Caco-2 (cell line): ENCODE results near the gene TAF6. TPM values are rescaled to one million over a fixed set of nuclear protein-coding genes. Genes with fewer than 3 reads are reported as not detected.
"Not testable (repeated sequence)": the region's sequence is repeated elsewhere in the genome, so short reads cannot be mapped to it uniquely, and the experiment has no call there.

Experiments used
- BruUV-seq: library from RNA; stranded (reverse); fragments of 400-500 nt; replicated peaks from 2 replicates; lab custom pipeline; 2021; lab: Mats Ljungman, UMichigan
- CTCF ChIA-PET: fragments of 300-600 bp; sonication (Branson Sonifier 250); formaldehyde crosslinking; loops from one replicate; lab custom pipeline; 2022; ENCODE audit warnings: antibody characterized with exemption; lab: Charles Lee
- POLR2A ChIA-PET: fragments of 300-600 bp; sonication (Branson Sonifier 250); formaldehyde crosslinking; loops from one replicate; lab custom pipeline; 2022; ENCODE audit warnings: antibody characterized with exemption; lab: Charles Lee
- DNase-seq, 2 experiments: peaks; one replicate each; pipeline versions ENCODE4 v3.0.0 to v3.0.0-alpha.2; 2020 to 2022
- H3K27me3 ChIP-seq: replicated peaks from 2 replicates; pipeline ENCODE4 v1.6.0; 2011; ENCODE audit warnings: low read length; ENCODE audit not compliant: control insufficient read depth, insufficient read depth
- H3K36me3 ChIP-seq: 2 replicates; pipeline ENCODE4 v1.5.1; 2011; ENCODE audit warnings: low read length; ENCODE audit not compliant: control insufficient read depth, insufficient read depth
- H3K4me1 ChIP-seq: fragments of 250-450 bp; sonication (Bioruptor Pico); 2 replicates; pipeline ENCODE4 v1.5.1; 2020; ENCODE audit warnings: mild to moderate bottlenecking
- H3K4me3 ChIP-seq: 2 replicates; pipeline ENCODE4 v1.5.1; 2011; ENCODE audit warnings: low read depth, mild to moderate bottlenecking, control low read depth, low read length
- H3K9me3 ChIP-seq: fragments of 250-450 bp; sonication (Bioruptor Pico); 2 replicates; pipeline ENCODE4 v1.5.1; 2020; ENCODE audit warnings: mild to moderate bottlenecking, moderate library complexity
- H3K27ac Mint-ChIP-seq: one replicate; pipeline ENCODE4 v1.8.0; 2022; ENCODE audit warnings: mixed read lengths; ENCODE audit not compliant: unreplicated experiment
- H3K27me3 Mint-ChIP-seq: one replicate; pipeline ENCODE4 v1.8.0; 2022; ENCODE audit warnings: mixed read lengths; ENCODE audit not compliant: insufficient read depth, unreplicated experiment
- H3K36me3 Mint-ChIP-seq: one replicate; pipeline ENCODE4 v1.8.0; 2022; ENCODE audit warnings: mild to moderate bottlenecking, mixed read lengths; ENCODE audit not compliant: insufficient read depth, unreplicated experiment
- H3K4me1 Mint-ChIP-seq: one replicate; pipeline ENCODE4 v1.8.0; 2022; ENCODE audit warnings: low read depth, mixed read lengths; ENCODE audit not compliant: unreplicated experiment
- H3K4me3 Mint-ChIP-seq: one replicate; pipeline ENCODE4 v1.8.0; 2022; ENCODE audit warnings: mild to moderate bottlenecking, moderate library complexity, mixed read lengths; ENCODE audit not compliant: unreplicated experiment
- H3K9me3 Mint-ChIP-seq: one replicate; pipeline ENCODE4 v1.8.0; 2022; ENCODE audit warnings: mixed read lengths; ENCODE audit not compliant: unreplicated experiment
- intact Hi-C: fragments of 100-400 bp; cut with micrococcal nuclease; formaldehyde crosslinking; loops from one replicate; pipeline ENCODE4 v1.10.0; 2022; ENCODE audit not compliant: unreplicated experiment
- total RNA-seq: library from RNA; stranded (reverse); gene quantifications from 2 replicates; pipeline ENCODE4 v1.2.3, GENCODE V29; 2022
- TF ChIP-seq, protein P1 (sequence below), 2 experiments: fragments of 200-600 bp in 1 of 2; IDR thresholded peaks; 1 replicate in 1 of 2; 2 replicates in 1 of 2; pipeline versions ENCODE4 v1.5.1 to v1.8.0; 2011 to 2022; ENCODE audit warnings: antibody characterized with exemption in 1 of 2, control low read depth in 1 of 2, inconsistent platforms in 1 of 2, low read depth in 1 of 2, low read length in 1 of 2, mild to moderate bottlenecking in 1 of 2, moderate library complexity in 1 of 2; ENCODE audit not compliant: insufficient read depth in 1 of 2, severe bottlenecking in 1 of 2, unreplicated experiment in 1 of 2

TAF6 gene
- total RNA-seq, 1 experiment from 2014 or later: 81.2 TPM

DNA sequence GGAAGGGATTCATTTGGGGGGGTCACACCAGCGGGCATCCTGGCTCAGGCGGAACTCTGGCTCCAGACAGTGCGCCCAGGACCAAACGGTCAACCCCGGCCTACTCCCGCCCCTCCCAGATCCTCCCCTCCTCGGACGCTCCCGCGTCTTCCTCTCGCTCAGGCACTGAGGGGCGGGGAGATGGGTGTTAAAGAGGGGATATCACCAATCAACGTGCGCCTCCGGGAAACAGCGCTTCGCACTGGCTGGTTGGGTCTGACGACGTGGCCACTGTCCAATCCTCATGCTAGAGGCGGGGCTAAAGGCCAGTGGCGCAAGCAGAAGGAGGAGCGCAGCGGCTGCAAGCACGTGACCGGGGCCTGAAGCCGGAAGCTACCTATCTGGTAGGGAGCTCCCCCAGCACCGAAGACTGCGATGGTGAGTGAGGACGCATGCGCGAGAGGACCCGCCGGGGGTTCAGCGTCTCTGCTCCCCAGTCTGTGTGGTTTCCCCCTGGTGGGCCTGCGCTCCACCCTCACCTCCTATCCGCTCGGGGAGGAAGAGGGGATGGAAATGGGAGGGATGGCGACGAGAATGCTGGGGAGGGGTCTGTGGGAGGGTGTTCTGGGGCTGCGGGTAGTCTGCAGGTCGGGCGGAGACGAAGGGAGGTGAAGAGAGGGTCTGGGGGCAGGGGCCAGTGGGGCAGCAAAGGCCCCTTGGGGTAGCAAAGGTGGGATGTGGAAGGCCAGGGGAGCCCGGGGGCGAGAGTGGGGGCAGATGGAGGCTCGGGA is 29.6 kb upstream of the TAF6 start, which contains the start of gene LAMTOR4:
LAMTOR4 (plus strand) TSS at position 360 of the 770 bp plus-strand sequence; CDS start at position 415, 55 bp downstream.
- Histone ChIP-seq H3K27me3 (no peaks in the 10 kb centered on the region), H3K36me3 (no peaks in the 10 kb centered on the region), H3K4me1 (peaks cover 3% of the 10 kb centered on the region), H3K9me3 (no peaks in the 10 kb centered on the region), H3K4me3 (peak within 1 kb of the TSS; percentile 71)
- H3K27ac Mint-ChIP-seq: peak within 1 kb of the TSS; percentile 77
- BruUV-seq: no TSS peak
- H3K36me3 Mint-ChIP-seq: peaks cover 48% of the 10 kb centered on the region
- intact Hi-C loops: loop anchor here (1.0 kb wide), 1 partner anchor 10 kb away; the partner anchor contains the start of gene TRAPPC14
- ChIA-PET CTCF (interaction anchor here (0.6 to 1.7 kb wide), 10 partner anchors 10 to 280 kb away, joined by 3 to 7 read pairs (median 4); partner anchors contain the start of genes GAL3ST4 and ZCWPW1), POLR2A (interaction anchor here (0.5 to 1.8 kb wide), 15 partner anchors 9 to 280 kb away, joined by 3 to 12 read pairs (median 3); partner anchors contain the start of genes AP4M1, GPC2, MBLAC1 and MCM7)
- TF ChIP-seq, protein P1, sequence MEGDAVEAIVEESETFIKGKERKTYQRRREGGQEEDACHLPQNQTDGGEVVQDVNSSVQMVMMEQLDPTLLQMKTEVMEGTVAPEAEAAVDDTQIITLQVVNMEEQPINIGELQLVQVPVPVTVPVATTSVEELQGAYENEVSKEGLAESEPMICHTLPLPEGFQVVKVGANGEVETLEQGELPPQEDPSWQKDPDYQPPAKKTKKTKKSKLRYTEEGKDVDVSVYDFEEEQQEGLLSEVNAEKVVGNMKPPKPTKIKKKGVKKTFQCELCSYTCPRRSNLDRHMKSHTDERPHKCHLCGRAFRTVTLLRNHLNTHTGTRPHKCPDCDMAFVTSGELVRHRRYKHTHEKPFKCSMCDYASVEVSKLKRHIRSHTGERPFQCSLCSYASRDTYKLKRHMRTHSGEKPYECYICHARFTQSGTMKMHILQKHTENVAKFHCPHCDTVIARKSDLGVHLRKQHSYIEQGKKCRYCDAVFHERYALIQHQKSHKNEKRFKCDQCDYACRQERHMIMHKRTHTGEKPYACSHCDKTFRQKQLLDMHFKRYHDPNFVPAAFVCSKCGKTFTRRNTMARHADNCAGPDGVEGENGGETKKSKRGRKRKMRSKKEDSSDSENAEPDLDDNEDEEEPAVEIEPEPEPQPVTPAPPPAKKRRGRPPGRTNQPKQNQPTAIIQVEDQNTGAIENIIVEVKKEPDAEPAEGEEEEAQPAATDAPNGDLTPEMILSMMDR (IDR thresholded peaks at IDR 0.05; ENCODE audit: insufficient read depth in 1 of 2, low read depth in 1 of 2, low read length in 1 of 2, severe bottlenecking in 1 of 2, unreplicated experiment in 1 of 2): no peak
- H3K4me3 Mint-ChIP-seq: peak within 1 kb of the TSS; percentile 95
- no peaks in the 10 kb centered on the region for H3K9me3 Mint-ChIP-seq
- H3K4me1 Mint-ChIP-seq: peaks cover 12% of the 10 kb centered on the region
- no peaks in the 10 kb centered on the region for H3K27me3 Mint-ChIP-seq
- DNase-seq: peak; percentile 99 to 100

DNA sequence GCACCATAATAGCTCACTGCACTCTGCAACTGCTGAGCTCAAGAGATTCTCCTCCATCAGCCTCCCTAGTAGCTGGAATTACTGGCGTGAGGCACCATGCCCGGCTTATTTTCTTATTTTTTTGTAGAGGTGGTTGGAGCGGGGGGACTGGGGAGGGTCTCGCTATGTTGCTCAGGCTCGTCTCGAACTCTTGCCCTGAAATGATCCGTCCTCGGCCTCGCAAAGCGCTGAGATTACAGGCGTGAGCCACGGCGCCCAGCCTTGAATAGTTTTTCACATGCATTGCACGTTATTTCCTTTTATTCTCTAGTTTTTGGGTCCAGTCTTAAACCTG is 29.0 kb upstream of the TAF6 start:
- TF ChIP-seq, protein P1 (IDR thresholded peaks at IDR 0.05; ENCODE audit: insufficient read depth in 1 of 2, low read depth in 1 of 2, low read length in 1 of 2, severe bottlenecking in 1 of 2, unreplicated experiment in 1 of 2): no peak
- H3K4me1 Mint-ChIP-seq: peaks cover 9% of the 10 kb centered on the region
- peak overlapping the region; percentile 77 for H3K27ac Mint-ChIP-seq
- H3K4me3 Mint-ChIP-seq: peak overlapping the region; percentile 95
- no peak for DNase-seq
- no peaks in the 10 kb centered on the region for H3K9me3 Mint-ChIP-seq
- Histone ChIP-seq H3K27me3 (no peaks in the 10 kb centered on the region), H3K4me3 (peak overlapping the region; percentile 21), H3K4me1 (no peaks in the 10 kb centered on the region; the same call in 1 of the 2 replicates), H3K36me3 (no peaks in the 10 kb centered on the region), H3K9me3 (no peaks in the 10 kb centered on the region)
- BruUV-seq: no TSS peak
- intact Hi-C loops: loop anchor here (1.0 kb wide), 1 partner anchor 10 kb away; the partner anchor contains the start of gene TRAPPC14
- no peaks in the 10 kb centered on the region for H3K27me3 Mint-ChIP-seq
- ChIA-PET POLR2A (interaction anchor here (1.0 to 1.8 kb wide), 11 partner anchors 9 to 99 kb away, joined by 3 to 12 read pairs (median 5); partner anchors contain the start of genes AP4M1, GPC2, MBLAC1 and MCM7), CTCF (interaction anchor here (0.6 to 1.7 kb wide), 8 partner anchors 9 to 280 kb away, joined by 3 to 7 read pairs (median 4); partner anchors contain the start of genes GAL3ST4 and ZCWPW1)
- H3K36me3 Mint-ChIP-seq: peaks cover 42% of the 10 kb centered on the region

DNA sequence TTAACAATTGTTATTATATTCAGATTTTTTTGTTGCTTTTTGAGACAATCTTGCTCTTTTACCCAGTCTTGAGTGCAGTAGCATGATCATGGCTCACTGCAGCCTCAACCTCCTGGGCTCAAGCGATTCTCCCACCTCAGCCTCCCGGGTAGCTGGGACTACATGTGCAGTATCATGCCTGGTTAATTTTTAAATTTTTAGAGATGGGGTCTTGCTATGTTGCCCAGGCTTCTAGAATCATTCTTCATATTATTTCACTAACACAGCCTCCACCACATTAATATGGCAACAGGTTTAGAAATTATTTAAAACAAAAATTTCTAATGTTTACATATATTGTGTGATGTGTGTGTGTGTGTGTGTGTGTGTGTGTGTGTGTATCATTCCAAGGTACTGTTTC is 28.1 kb upstream of the TAF6 start:
- no peak overlapping the region for H3K4me3 Mint-ChIP-seq
- peaks cover 35% of the 10 kb centered on the region for H3K36me3 Mint-ChIP-seq
- no peaks in the 10 kb centered on the region for H3K27me3 Mint-ChIP-seq
- Histone ChIP-seq H3K4me1 (no peaks in the 10 kb centered on the region; the same call in 1 of the 2 replicates), H3K27me3 (no peaks in the 10 kb centered on the region), H3K9me3 (no peaks in the 10 kb centered on the region), H3K4me3 (no peak overlapping the region), H3K36me3 (no peaks in the 10 kb centered on the region)
- DNase-seq: no peak
- no TSS peak for BruUV-seq
- POLR2A ChIA-PET: no interaction called here
- H3K9me3 Mint-ChIP-seq: no peaks in the 10 kb centered on the region
- H3K27ac Mint-ChIP-seq: no peak overlapping the region
- TF ChIP-seq, protein P1 (IDR thresholded peaks at IDR 0.05; ENCODE audit: insufficient read depth in 1 of 2, low read depth in 1 of 2, low read length in 1 of 2, severe bottlenecking in 1 of 2, unreplicated experiment in 1 of 2): no peak
- intact Hi-C loops: no loop called here
- peaks cover 9% of the 10 kb centered on the region for H3K4me1 Mint-ChIP-seq
- CTCF ChIA-PET: interaction anchor here (0.6 kb wide), 2 partner anchors 19 to 52 kb away, joined by 4 to 5 read pairs; no protein-coding TSS in a partner anchor

DNA sequence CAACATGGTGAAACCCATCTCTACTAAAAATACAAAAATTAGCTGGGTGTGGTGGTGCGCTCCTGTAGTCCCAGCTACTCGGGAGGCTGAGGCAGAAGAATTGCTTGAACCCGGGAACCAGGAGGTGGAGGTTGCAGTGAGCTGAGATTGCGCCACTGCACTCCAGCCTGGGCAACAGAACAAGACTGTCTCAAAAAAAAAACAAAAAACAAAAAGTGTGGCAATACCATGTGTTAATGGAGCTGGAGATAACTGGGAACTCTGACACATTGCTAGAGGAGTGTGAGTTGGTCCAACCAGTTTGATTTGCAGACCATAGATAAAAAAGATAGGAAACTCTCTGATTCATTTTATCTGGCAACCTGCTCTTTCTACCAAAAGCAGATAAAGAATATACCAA is 27.2 kb upstream of the TAF6 start:
- H3K27ac Mint-ChIP-seq, POLR2A ChIA-PET, H3K9me3 ChIP-seq, H3K27me3 Mint-ChIP-seq, H3K4me3 ChIP-seq, H3K9me3 Mint-ChIP-seq, DNase-seq, BruUV-seq, H3K4me1 Mint-ChIP-seq, intact Hi-C loops, H3K4me1 ChIP-seq, H3K27me3 ChIP-seq, H3K36me3 ChIP-seq, H3K4me3 Mint-ChIP-seq: not testable (repeated sequence)
- CTCF ChIA-PET: interaction anchor here (0.7 kb wide), 1 partner anchor 184 kb away, joined by 4 read pairs; no protein-coding TSS in a partner anchor
- peaks cover 25% of the 10 kb centered on the region for H3K36me3 Mint-ChIP-seq
